ENCODE data around the gene MNS1.

Gene MNS1

DNA sequence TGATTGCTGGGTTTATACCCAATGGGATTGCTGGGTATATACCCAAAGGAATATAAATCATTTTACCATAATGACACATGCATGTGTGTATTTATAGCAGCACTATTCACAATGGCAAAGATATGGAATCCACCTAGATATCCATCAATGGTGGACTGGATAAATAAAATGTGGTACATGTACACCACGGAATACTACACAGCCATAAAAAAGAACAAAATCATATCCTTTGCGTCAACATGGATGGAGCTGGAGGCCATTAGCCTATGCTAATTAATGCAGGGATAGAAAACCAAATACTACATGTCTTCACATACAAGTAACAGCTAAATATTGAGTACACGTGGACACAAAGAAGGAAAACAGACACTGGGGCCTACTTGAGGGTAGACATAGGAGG is 22.6 kb downstream of the MNS1 start:
- Histone ChIP-seq H3K9me3 (replicated peaks in 1 of 2; ENCODE audit: control insufficient read depth in 2 of 2, insufficient read depth in 1 of 2, low read depth in 1 of 2, low read length in 2 of 2) (no peaks in the 10 kb centered on the region), H2BK15ac (ENCODE audit: low read length) (no peak overlapping the region), H3K79me1 (ENCODE audit: low read depth, low read length) (no peaks in the 10 kb centered on the region), H3K36me3 (replicated peaks in 1 of 2; ENCODE audit: control insufficient read depth in 2 of 2, insufficient read depth in 2 of 2, low read length in 2 of 2) (no peaks in the 10 kb centered on the region), H3K27me3 (ENCODE audit: control insufficient read depth in 3 of 3, insufficient read depth in 3 of 3, low read depth in 1 of 3, low read length in 3 of 3) (no peaks in the 10 kb centered on the region), H3K23ac (ENCODE audit: low read depth, low read length, poor library complexity) (no peak overlapping the region), H2BK120ac (ENCODE audit: low read depth, low read length) (no peak overlapping the region), H2AFZ (ENCODE audit: low read length) (no peak overlapping the region), H3K9ac (ENCODE audit: low read depth, low read length, poor library complexity) (no peak overlapping the region), H2BK5ac (ENCODE audit: low read length) (no peak overlapping the region), H3K4me3 (ENCODE audit: low read length in 2 of 2) (no peak overlapping the region), H4K8ac (ENCODE audit: low read depth, low read length) (no peak overlapping the region), H3K4ac (ENCODE audit: low read length) (no peak overlapping the region), H3K4me1 (ENCODE audit: control insufficient read depth in 2 of 2, insufficient read depth in 1 of 2, low read depth in 1 of 2, low read length in 2 of 2) (no peaks in the 10 kb centered on the region), H3K27ac (replicated peaks; ENCODE audit: low read length) (no peak overlapping the region), H2BK12ac (ENCODE audit: low read length) (no peak overlapping the region), H3K14ac (ENCODE audit: low read length) (no peak overlapping the region), H3K18ac (ENCODE audit: low read length) (no peak overlapping the region), H4K91ac (ENCODE audit: low read depth, low read length, poor library complexity) (no peak overlapping the region), H2AK5ac (ENCODE audit: low read depth, low read length) (no peak overlapping the region), H3K4me2 (ENCODE audit: insufficient read depth, low read length, poor library complexity, severe bottlenecking) (no peak overlapping the region)
- no peak for DNase-seq (ENCODE audit: low spot score)
- WGBS, 2 donors (ENCODE audit: extremely low coverage in 2 of 2, insufficient read length in 2 of 2, insufficient replicate concordance in 1 of 2), result no CpG with 5 or more reads among the region's 3 CpGs

DNA sequence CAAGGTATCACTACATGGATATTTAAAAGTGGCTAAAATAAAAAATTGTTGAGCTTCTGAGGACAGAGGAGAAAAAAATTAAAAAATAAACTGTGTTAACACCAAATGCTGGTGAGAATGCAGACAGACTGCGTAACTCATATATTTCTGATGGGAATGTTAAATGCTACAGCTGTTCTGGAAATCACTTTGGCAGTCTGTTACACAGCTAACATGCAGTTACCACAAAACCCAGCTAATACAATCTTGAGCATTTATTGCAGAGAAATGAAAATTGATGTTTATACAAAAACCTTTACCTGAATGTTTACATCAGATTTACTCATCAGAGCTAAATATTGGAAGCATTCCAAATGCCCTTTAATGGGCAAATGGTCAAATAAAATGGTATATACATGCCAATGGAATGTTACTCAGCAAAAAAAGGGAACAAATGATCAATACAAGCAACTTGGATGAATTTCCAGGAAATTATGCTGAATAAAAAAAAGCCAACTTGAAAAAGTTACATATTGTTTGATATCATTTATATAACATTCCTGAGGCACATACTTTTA is 24.6 kb downstream of the MNS1 start:
- Histone ChIP-seq H2AK5ac (ENCODE audit: low read depth, low read length) (no peak overlapping the region), H3K9me3 (replicated peaks in 1 of 2; ENCODE audit: control insufficient read depth in 2 of 2, insufficient read depth in 1 of 2, low read depth in 1 of 2, low read length in 2 of 2) (no peaks in the 10 kb centered on the region), H3K36me3 (replicated peaks in 1 of 2; ENCODE audit: control insufficient read depth in 2 of 2, insufficient read depth in 2 of 2, low read length in 2 of 2) (peaks cover 0 to 3% of the 10 kb centered on the region in 2 donors), H2BK5ac (ENCODE audit: low read length) (no peak overlapping the region), H2BK120ac (ENCODE audit: low read depth, low read length) (no peak overlapping the region), H2AFZ (ENCODE audit: low read length) (no peak overlapping the region), H3K4me2 (ENCODE audit: insufficient read depth, low read length, poor library complexity, severe bottlenecking) (no peak overlapping the region), H3K27me3 (ENCODE audit: control insufficient read depth in 3 of 3, insufficient read depth in 3 of 3, low read depth in 1 of 3, low read length in 3 of 3) (no peaks in the 10 kb centered on the region), H3K23ac (ENCODE audit: low read depth, low read length, poor library complexity) (no peak overlapping the region), H4K91ac (ENCODE audit: low read depth, low read length, poor library complexity) (no peak overlapping the region), H2BK12ac (ENCODE audit: low read length) (no peak overlapping the region), H4K8ac (ENCODE audit: low read depth, low read length) (no peak overlapping the region), H3K27ac (replicated peaks; ENCODE audit: low read length) (no peak overlapping the region), H3K9ac (ENCODE audit: low read depth, low read length, poor library complexity) (no peak overlapping the region), H3K18ac (ENCODE audit: low read length) (no peak overlapping the region), H3K4me3 (ENCODE audit: low read length in 2 of 2) (no peak overlapping the region), H2BK15ac (ENCODE audit: low read length) (no peak overlapping the region), H3K4ac (ENCODE audit: low read length) (no peak overlapping the region), H3K79me1 (ENCODE audit: low read depth, low read length) (no peaks in the 10 kb centered on the region), H3K14ac (ENCODE audit: low read length) (no peak overlapping the region), H3K4me1 (ENCODE audit: control insufficient read depth in 2 of 2, insufficient read depth in 1 of 2, low read depth in 1 of 2, low read length in 2 of 2) (no peaks in the 10 kb centered on the region)
- no CpG with 5 or more reads among the region's 1 CpG for WGBS, 2 donors (ENCODE audit: extremely low coverage in 2 of 2, insufficient read length in 2 of 2, insufficient replicate concordance in 1 of 2)
- DNase-seq (ENCODE audit: low spot score), result no peak

- Histone ChIP-seq H3K9me3 (replicated peaks in 1 of 2; ENCODE audit: control insufficient read depth in 2 of 2, insufficient read depth in 1 of 2, low read depth in 1 of 2, low read length in 2 of 2) (no peaks in the 10 kb centered on the region), H3K4me2 (ENCODE audit: insufficient read depth, low read length, poor library complexity, severe bottlenecking) (no peak overlapping the region), H2BK5ac (ENCODE audit: low read length) (no peak overlapping the region), H2AK5ac (ENCODE audit: low read depth, low read length) (no peak overlapping the region), H4K91ac (ENCODE audit: low read depth, low read length, poor library complexity) (no peak overlapping the region), H3K18ac (ENCODE audit: low read length) (no peak overlapping the region), H3K4me1 (ENCODE audit: control insufficient read depth in 2 of 2, insufficient read depth in 1 of 2, low read depth in 1 of 2, low read length in 2 of 2) (no peaks in the 10 kb centered on the region), H2BK12ac (ENCODE audit: low read length) (no peak overlapping the region), H3K27me3 (ENCODE audit: control insufficient read depth in 3 of 3, insufficient read depth in 3 of 3, low read depth in 1 of 3, low read length in 3 of 3) (no peaks in the 10 kb centered on the region), H3K9ac (ENCODE audit: low read depth, low read length, poor library complexity) (no peak overlapping the region), H3K79me1 (ENCODE audit: low read depth, low read length) (no peaks in the 10 kb centered on the region), H3K23ac (ENCODE audit: low read depth, low read length, poor library complexity) (no peak overlapping the region), H2BK15ac (ENCODE audit: low read length) (no peak overlapping the region), H2AFZ (ENCODE audit: low read length) (no peak overlapping the region), H3K14ac (ENCODE audit: low read length) (no peak overlapping the region), H3K4ac (ENCODE audit: low read length) (no peak overlapping the region), H3K4me3 (ENCODE audit: low read length in 2 of 2) (no peak overlapping the region), H3K36me3 (replicated peaks in 1 of 2; ENCODE audit: control insufficient read depth in 2 of 2, insufficient read depth in 2 of 2, low read length in 2 of 2) (peaks cover 0 to 8% of the 10 kb centered on the region in 2 donors), H4K8ac (ENCODE audit: low read depth, low read length) (no peak overlapping the region), H2BK120ac (ENCODE audit: low read depth, low read length) (no peak overlapping the region), H3K27ac (replicated peaks; ENCODE audit: low read length) (no peak overlapping the region)
- WGBS, 2 donors (ENCODE audit: extremely low coverage in 2 of 2, insufficient read length in 2 of 2, insufficient replicate concordance in 1 of 2), result no CpG with 5 or more reads among the region's 5 CpGs
- no peak for DNase-seq (ENCODE audit: low spot score)
Observed at GRCh38 chr15:56432304-56432703, 32.6 kb downstream of the MNS1 start.

DNA sequence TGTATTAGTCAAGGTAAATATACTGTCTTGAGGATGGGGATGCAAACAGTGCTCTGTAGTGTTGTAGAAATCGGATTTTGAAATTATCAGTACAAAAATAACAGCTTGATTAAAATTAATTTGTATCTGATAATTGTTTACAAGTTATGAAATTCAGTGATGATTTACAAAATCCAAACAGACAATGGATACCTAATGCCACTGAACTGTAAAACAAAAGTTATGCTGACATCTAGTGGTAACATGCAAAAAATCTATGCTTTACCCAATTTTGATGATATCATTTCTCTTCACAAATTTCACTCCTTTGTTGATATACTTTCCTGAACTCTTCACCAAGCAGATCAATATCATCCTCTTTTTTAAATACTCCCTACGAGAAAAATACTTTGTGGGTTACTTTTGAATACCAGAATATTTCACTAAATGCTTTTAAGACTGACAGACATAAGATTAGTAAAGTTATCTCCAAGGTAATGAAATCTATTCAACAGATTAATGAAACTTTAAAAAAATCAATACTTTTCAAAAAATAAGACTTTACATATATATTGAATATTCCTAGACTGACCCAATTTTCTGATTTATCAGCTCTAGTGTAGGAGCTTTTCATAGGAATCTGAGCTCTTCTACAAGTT is 36.0 kb downstream of the MNS1 start:
- Histone ChIP-seq H2BK12ac (ENCODE audit: low read length) (no peak overlapping the region), H3K4me3 (ENCODE audit: low read length in 2 of 2) (no peak overlapping the region), H4K8ac (ENCODE audit: low read depth, low read length) (no peak overlapping the region), H3K14ac (ENCODE audit: low read length) (no peak overlapping the region), H2BK5ac (ENCODE audit: low read length) (no peak overlapping the region), H2AFZ (ENCODE audit: low read length) (no peak overlapping the region), H2BK120ac (ENCODE audit: low read depth, low read length) (no peak overlapping the region), H4K91ac (ENCODE audit: low read depth, low read length, poor library complexity) (no peak overlapping the region), H3K36me3 (replicated peaks in 1 of 2; ENCODE audit: control insufficient read depth in 2 of 2, insufficient read depth in 2 of 2, low read length in 2 of 2) (peaks cover 0 to 11% of the 10 kb centered on the region in 2 donors), H2AK5ac (ENCODE audit: low read depth, low read length) (no peak overlapping the region), H3K4me1 (ENCODE audit: control insufficient read depth in 2 of 2, insufficient read depth in 1 of 2, low read depth in 1 of 2, low read length in 2 of 2) (no peaks in the 10 kb centered on the region), H3K79me1 (ENCODE audit: low read depth, low read length) (no peaks in the 10 kb centered on the region), H3K23ac (ENCODE audit: low read depth, low read length, poor library complexity) (no peak overlapping the region), H3K4ac (ENCODE audit: low read length) (no peak overlapping the region), H2BK15ac (ENCODE audit: low read length) (no peak overlapping the region), H3K18ac (ENCODE audit: low read length) (no peak overlapping the region), H3K9ac (ENCODE audit: low read depth, low read length, poor library complexity) (no peak overlapping the region), H3K4me2 (ENCODE audit: insufficient read depth, low read length, poor library complexity, severe bottlenecking) (no peak overlapping the region), H3K9me3 (replicated peaks in 1 of 2; ENCODE audit: control insufficient read depth in 2 of 2, insufficient read depth in 1 of 2, low read depth in 1 of 2, low read length in 2 of 2) (peaks cover 0 to 13% of the 10 kb centered on the region in 2 donors), H3K27me3 (ENCODE audit: control insufficient read depth in 3 of 3, insufficient read depth in 3 of 3, low read depth in 1 of 3, low read length in 3 of 3) (no peaks in the 10 kb centered on the region), H3K27ac (replicated peaks; ENCODE audit: low read length) (no peak overlapping the region)
- WGBS, 2 donors (ENCODE audit: extremely low coverage in 2 of 2, insufficient read length in 2 of 2, insufficient replicate concordance in 1 of 2), result no CpG with 5 or more reads among the region's 2 CpGs
- DNase-seq (ENCODE audit: low spot score), result peak; percentile 0
